ENCODE measurements around the gene KRT13. TPM values are rescaled to one million over a fixed set of nuclear protein-coding genes. Genes with fewer than 3 reads are reported as not detected.

Gene KRT13
- total RNA-seq, 1 donor from 2014 or later = 0.62 TPM

DNA sequence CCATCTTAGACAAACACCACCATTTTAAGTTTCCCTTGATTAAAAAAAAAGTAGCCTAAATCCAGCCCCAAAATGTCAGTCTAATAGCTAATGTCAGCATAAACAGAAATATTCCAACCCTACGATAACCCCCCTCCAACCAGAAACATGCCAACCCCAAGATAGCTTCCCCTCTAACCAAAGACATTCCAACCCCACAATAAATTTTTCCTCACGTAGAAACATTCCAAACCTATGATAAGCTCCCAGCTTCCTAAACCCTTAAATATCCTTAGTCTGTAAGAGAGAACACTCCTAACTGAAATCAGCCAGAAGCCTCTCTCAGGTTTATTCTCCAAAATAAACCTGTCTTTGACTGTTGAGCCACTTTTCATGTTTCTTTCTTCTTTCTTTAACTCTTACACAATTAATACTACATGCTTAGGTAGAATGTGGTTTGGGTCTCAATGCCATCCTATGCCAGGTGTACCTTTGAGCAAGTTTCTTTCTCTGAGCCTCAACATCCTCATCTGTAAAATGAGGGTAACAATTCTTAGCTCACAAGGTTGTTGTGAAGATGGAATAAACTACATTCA is 54.2 kb downstream of the KRT13 start:
- intact Hi-C loops (cut with DNase I) = no loop called here
- no peak for ATAC-seq
- no peak for DNase-seq (ENCODE audit: low spot score)

Small RNA genes within 50 kb of the gene (microRNA-seq; reads per million reads assigned to microRNA genes)
- gene MIR6510 = not detected

Other genes starting within 250 kb of the KRT13 start
- gene KRTAP9-6, start 240.2 kb downstream of the KRT13 start, total RNA-seq = not detected
- not detected for gene KRTAP9-7, start 229.9 kb downstream of the KRT13 start, total RNA-seq
- gene KRTAP29-1, start 202.8 kb downstream of the KRT13 start, total RNA-seq = not detected
- not detected for gene KRTAP16-1, start 196.3 kb downstream of the KRT13 start, total RNA-seq
- gene KRTAP17-1, start 189.9 kb downstream of the KRT13 start, total RNA-seq = not detected
- gene KRT33A, start 154.8 kb downstream of the KRT13 start, total RNA-seq = not detected
- gene KRT33B, start 135.8 kb downstream of the KRT13 start, total RNA-seq = not detected
- not detected for gene KRT34, start 123.3 kb downstream of the KRT13 start, total RNA-seq
- gene KRT31, start 108.0 kb downstream of the KRT13 start, total RNA-seq = not detected
- not detected for gene KRT37, start 81.0 kb downstream of the KRT13 start, total RNA-seq
- not detected for gene KRT38, start 64.6 kb downstream of the KRT13 start, total RNA-seq
- gene KRT32, start 38.2 kb downstream of the KRT13 start, total RNA-seq = 0.67 TPM
- gene KRT35, start 24.5 kb downstream of the KRT13 start, total RNA-seq = 0.18 TPM
- not detected for gene KRT36, start 15.7 kb downstream of the KRT13 start, total RNA-seq
- 0.36 TPM for gene KRT15, start 13.3 kb upstream of the KRT13 start, total RNA-seq
- 94.1 TPM for gene KRT19, start 22.7 kb upstream of the KRT13 start, total RNA-seq
- gene KRT9, start 66.4 kb upstream of the KRT13 start, total RNA-seq = not detected
- gene KRT14, start 81.3 kb upstream of the KRT13 start, total RNA-seq = 82.1 TPM
- gene KRT16, start 107.2 kb upstream of the KRT13 start, total RNA-seq = 0.85 TPM
- not detected for gene KRT17, start 119.0 kb upstream of the KRT13 start, total RNA-seq
- 891 TPM for gene EIF1, start 183.3 kb upstream of the KRT13 start, total RNA-seq
- gene GAST, start 206.7 kb upstream of the KRT13 start, total RNA-seq = not detected
- gene HAP1, start 229.0 kb upstream of the KRT13 start, total RNA-seq = 0.09 TPM

Data from sciatic nerve (tissue), 2 donors.